IPS-18a (cell line): ENCODE measurements around the gene GNPTAB.
"Not testable (repeated sequence)": the region's sequence is repeated elsewhere in the genome, so short reads cannot be mapped to it uniquely, and the experiment has no call there.

ENCODE experiments used
- H3K27ac ChIP-seq: one replicate; pipeline ENCODE4 v1.5.1; 2013; ENCODE audit warnings: low read length
- H3K27me3 ChIP-seq: one replicate; pipeline ENCODE4 v1.6.1; 2013; ENCODE audit warnings: mild to moderate bottlenecking, low read length; ENCODE audit not compliant: control insufficient read depth, insufficient read depth
- H3K36me3 ChIP-seq: one replicate; pipeline ENCODE4 v1.6.1; 2013; ENCODE audit warnings: low read depth, low read length; ENCODE audit not compliant: control insufficient read depth
- H3K4me1 ChIP-seq: one replicate; pipeline ENCODE4 v1.6.1; 2013; ENCODE audit warnings: low read depth, low read length; ENCODE audit not compliant: control insufficient read depth
- H3K4me3 ChIP-seq: one replicate; pipeline ENCODE4 v1.5.1; 2013; ENCODE audit warnings: low read length
- H3K9ac ChIP-seq: one replicate; pipeline ENCODE4 v1.6.1; 2013; ENCODE audit warnings: mild to moderate bottlenecking, low read length, moderate library complexity
- H3K9me3 ChIP-seq: one replicate; pipeline ENCODE4 v1.6.1; 2013; ENCODE audit warnings: low read depth, low read length; ENCODE audit not compliant: control insufficient read depth

GNPTAB gene

GRCh38 chr12:101862245-101862644 is 31.5 kb upstream of the GNPTAB start:
- H3K9ac ChIP-seq, result no peak overlapping the region
- no peak overlapping the region for H3K4me3 ChIP-seq
- H3K4me1 ChIP-seq, result no peaks in the 10 kb centered on the region
- H3K36me3 ChIP-seq, result no peaks in the 10 kb centered on the region
- no peaks in the 10 kb centered on the region for H3K9me3 ChIP-seq
- H3K27ac ChIP-seq, result no peak overlapping the region
- no peaks in the 10 kb centered on the region for H3K27me3 ChIP-seq

- H3K9ac ChIP-seq, H3K27me3 ChIP-seq, H3K27ac ChIP-seq, H3K9me3 ChIP-seq, H3K36me3 ChIP-seq, H3K4me3 ChIP-seq, H3K4me1 ChIP-seq: not testable (repeated sequence)
Observed at GRCh38 chr12:101861688-101862087, 30.9 kb upstream of the GNPTAB start.

- Histone ChIP-seq H3K9me3 (no peaks in the 10 kb centered on the region), H3K36me3 (no peaks in the 10 kb centered on the region), H3K9ac (no peak overlapping the region), H3K27me3 (no peaks in the 10 kb centered on the region), H3K27ac (no peak overlapping the region), H3K4me3 (no peak overlapping the region), H3K4me1 (no peaks in the 10 kb centered on the region)
Observed at GRCh38 chr12:101859664-101860607, 29.2 kb upstream of the GNPTAB start.

GRCh38 chr12:101858361-101858760 is 27.6 kb upstream of the GNPTAB start:
- H3K27ac ChIP-seq, result no peak overlapping the region
- no peaks in the 10 kb centered on the region for H3K4me1 ChIP-seq
- no peaks in the 10 kb centered on the region for H3K9me3 ChIP-seq
- H3K4me3 ChIP-seq, result no peak overlapping the region
- H3K36me3 ChIP-seq, result no peaks in the 10 kb centered on the region
- H3K27me3 ChIP-seq, result no peaks in the 10 kb centered on the region
- no peak overlapping the region for H3K9ac ChIP-seq

- no peaks in the 10 kb centered on the region for H3K9me3 ChIP-seq
- no peaks in the 10 kb centered on the region for H3K27me3 ChIP-seq
- H3K4me3 ChIP-seq, result no peak overlapping the region
- H3K27ac ChIP-seq, result no peak overlapping the region
- no peaks in the 10 kb centered on the region for H3K36me3 ChIP-seq
- H3K4me1 ChIP-seq, result no peaks in the 10 kb centered on the region
- no peak overlapping the region for H3K9ac ChIP-seq
Observed at GRCh38 chr12:101857043-101857558, 26.3 kb upstream of the GNPTAB start.

GRCh38 chr12:101856614-101857013 is 25.9 kb upstream of the GNPTAB start:
- not testable (repeated sequence) for H3K36me3 ChIP-seq, H3K9me3 ChIP-seq, H3K27me3 ChIP-seq, H3K4me1 ChIP-seq, H3K27ac ChIP-seq, H3K4me3 ChIP-seq, H3K9ac ChIP-seq

GRCh38 chr12:101855976-101856375 is 25.2 kb upstream of the GNPTAB start:
- no peak overlapping the region for H3K27ac ChIP-seq
- no peaks in the 10 kb centered on the region for H3K4me1 ChIP-seq
- H3K4me3 ChIP-seq, result no peak overlapping the region
- H3K9me3 ChIP-seq, result no peaks in the 10 kb centered on the region
- no peak overlapping the region for H3K9ac ChIP-seq
- H3K27me3 ChIP-seq, result no peaks in the 10 kb centered on the region
- H3K36me3 ChIP-seq, result no peaks in the 10 kb centered on the region

- Histone ChIP-seq H3K36me3 (no peaks in the 10 kb centered on the region), H3K27ac (no peak overlapping the region), H3K4me1 (no peaks in the 10 kb centered on the region), H3K9me3 (no peaks in the 10 kb centered on the region), H3K9ac (no peak overlapping the region), H3K27me3 (no peaks in the 10 kb centered on the region), H3K4me3 (no peak overlapping the region)
Observed at GRCh38 chr12:101855364-101855884, 24.7 kb upstream of the GNPTAB start.

- Histone ChIP-seq H3K36me3 (no peaks in the 10 kb centered on the region), H3K27ac (no peak overlapping the region), H3K4me1 (no peaks in the 10 kb centered on the region), H3K4me3 (no peak overlapping the region), H3K27me3 (no peaks in the 10 kb centered on the region), H3K9ac (no peak overlapping the region), H3K9me3 (no peaks in the 10 kb centered on the region)
Observed at GRCh38 chr12:101854747-101855146, 24.0 kb upstream of the GNPTAB start.

GRCh38 chr12:101852998-101853397 is 22.2 kb upstream of the GNPTAB start:
- Histone ChIP-seq H3K36me3 (no peaks in the 10 kb centered on the region), H3K27me3 (no peaks in the 10 kb centered on the region), H3K9me3 (no peaks in the 10 kb centered on the region), H3K4me1 (no peaks in the 10 kb centered on the region), H3K4me3 (no peak overlapping the region), H3K27ac (no peak overlapping the region), H3K9ac (no peak overlapping the region)

GRCh38 chr12:101850199-101850598 is 19.4 kb upstream of the GNPTAB start:
- no peak overlapping the region for H3K4me3 ChIP-seq
- H3K4me1 ChIP-seq, result no peaks in the 10 kb centered on the region
- no peak overlapping the region for H3K9ac ChIP-seq
- H3K27me3 ChIP-seq, result no peaks in the 10 kb centered on the region
- H3K36me3 ChIP-seq, result no peaks in the 10 kb centered on the region
- H3K9me3 ChIP-seq, result no peaks in the 10 kb centered on the region
- no peak overlapping the region for H3K27ac ChIP-seq

- H3K27me3 ChIP-seq, result no peaks in the 10 kb centered on the region
- H3K27ac ChIP-seq, result no peak overlapping the region
- H3K9ac ChIP-seq, result no peak overlapping the region
- no peaks in the 10 kb centered on the region for H3K9me3 ChIP-seq
- no peaks in the 10 kb centered on the region for H3K4me1 ChIP-seq
- H3K36me3 ChIP-seq, result no peaks in the 10 kb centered on the region
- H3K4me3 ChIP-seq, result no peak overlapping the region
Observed at GRCh38 chr12:101847325-101847724, 16.6 kb upstream of the GNPTAB start.
